Urothelium cell line (cell line): Measurements from ENCODE around the gene SH2D3C.

ENCODE experiments used
- DNase-seq: peaks from one replicate; pipeline ENCODE4 v3.0.0; 2011; ENCODE audit warnings: low spot score, mixed read lengths
- FAIRE-seq: peaks from 2 replicates; lab custom pipeline; 2011; peaks lifted over from hg19 to GRCh38; lab: Jason Lieb, UNC

SH2D3C gene

DNA sequence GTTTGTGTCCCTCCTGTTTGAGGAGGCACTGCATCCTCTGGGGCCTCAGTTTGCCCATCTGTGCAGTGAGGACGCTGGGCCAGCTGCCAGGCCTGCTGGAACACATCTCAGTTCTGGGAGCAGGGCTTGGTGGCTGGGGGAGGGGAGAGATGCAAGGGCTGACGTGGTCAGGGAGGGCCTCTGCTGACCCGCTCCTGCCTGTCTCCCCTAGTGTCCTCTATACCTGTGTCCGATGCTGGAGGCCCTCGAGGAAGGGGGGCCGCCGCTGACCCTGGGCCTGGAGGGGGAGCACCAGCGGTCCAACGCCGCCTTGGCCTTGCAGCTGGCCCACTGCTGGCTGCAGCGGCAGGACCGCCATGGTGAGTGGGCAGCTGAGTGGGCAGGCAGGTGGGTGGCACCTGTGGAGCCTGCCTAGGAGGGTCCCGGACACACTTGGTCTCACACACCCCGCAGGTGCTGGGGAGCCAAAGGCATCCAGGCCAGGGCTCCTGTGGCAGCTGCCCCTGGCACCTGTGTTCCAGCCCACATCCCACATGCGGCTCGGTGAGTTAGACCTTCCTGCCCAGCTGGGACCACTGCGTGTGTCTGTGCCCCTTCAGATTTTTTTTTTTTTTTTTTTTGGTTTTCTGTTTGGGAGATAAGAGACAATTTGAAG is 30.0 kb upstream of the SH2D3C start:
- no peak for FAIRE-seq

DNA sequence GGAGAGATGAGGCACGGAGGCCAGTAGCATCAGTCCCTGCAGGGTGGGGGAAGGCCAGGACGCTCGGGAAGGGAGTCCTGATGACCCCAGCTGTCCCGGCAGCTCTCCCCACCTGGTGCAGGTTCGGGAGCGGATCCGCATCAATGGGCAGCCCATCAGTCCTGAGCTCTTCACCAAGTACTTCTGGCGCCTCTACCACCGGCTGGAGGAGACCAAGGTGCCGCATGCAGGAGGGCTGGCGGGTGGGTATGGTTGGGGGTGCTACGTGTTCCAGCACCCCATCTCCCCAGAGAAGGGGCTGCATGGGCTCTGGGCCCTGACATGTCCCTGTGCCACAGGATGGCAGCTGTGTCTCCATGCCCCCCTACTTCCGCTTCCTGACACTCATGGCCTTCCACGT is 28.4 kb upstream of the SH2D3C start:
- FAIRE-seq = no peak
- DNase-seq = no peak

More for the DNA sequence above, 30.0 kb upstream of the SH2D3C start:
- no peak for DNase-seq

DNA sequence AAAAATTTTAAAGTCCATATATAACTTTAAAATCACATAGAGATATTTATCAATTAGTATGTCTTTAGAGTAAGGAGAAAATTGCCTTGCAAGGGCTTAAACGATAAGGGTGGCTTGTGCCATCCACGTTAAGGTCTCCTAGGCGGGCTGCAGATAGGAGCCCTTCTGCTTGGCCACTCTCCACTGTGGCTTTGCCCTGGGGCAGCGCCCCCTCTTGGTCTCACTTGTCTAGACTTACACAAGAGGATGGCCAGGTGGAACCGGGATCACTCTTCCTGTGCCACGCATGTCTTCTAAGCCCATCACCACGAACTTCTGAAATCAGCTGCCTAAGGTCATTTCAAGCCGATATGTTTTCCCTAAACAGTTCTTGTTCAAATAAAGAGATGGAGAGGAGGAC is 27.2 kb upstream of the SH2D3C start:
- FAIRE-seq (no peak), DNase-seq (peak; percentile 27)

DNA sequence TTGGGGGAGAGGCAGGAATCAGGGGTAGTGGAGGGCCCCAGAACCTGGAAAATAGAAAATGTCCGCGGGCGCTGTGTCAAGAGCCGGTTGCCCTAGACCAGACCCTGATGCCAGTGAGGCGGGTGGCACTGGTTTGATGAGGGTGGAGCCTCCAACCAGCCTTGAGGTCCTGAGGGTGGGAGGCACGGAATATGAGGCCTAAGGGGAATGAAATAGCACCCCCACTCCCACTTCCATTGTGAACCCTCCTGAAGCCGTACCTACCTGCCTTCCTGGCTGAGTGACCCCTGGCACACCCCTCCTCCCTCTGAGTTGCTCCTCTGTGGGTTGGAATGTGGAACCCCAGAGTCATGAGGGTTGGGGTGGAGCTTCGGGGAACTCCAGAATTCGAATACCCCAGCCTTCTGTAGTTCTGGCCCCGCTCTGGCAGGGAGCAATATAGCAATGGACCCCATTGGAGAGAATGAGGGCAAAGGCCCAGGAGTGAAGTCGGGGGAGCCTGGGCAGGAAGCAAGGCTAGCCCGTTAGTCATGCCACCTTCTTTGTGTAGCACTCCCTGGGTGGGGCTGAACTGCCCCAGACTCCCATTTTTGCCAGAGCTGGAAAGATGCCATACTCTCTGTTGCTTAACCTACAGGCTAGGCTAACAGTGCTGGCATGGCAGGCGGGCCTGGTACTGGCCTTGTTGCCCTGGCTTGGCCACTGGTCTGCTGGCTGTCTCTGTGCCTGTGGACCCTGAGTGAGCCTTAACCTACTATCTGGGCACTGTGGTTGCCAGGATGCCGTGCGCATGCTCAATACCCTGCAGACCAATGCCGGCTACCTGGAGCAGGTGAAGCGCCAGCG is 25.3 kb upstream of the SH2D3C start:
- DNase-seq (peak; percentile 42), FAIRE-seq (no peak)

DNA sequence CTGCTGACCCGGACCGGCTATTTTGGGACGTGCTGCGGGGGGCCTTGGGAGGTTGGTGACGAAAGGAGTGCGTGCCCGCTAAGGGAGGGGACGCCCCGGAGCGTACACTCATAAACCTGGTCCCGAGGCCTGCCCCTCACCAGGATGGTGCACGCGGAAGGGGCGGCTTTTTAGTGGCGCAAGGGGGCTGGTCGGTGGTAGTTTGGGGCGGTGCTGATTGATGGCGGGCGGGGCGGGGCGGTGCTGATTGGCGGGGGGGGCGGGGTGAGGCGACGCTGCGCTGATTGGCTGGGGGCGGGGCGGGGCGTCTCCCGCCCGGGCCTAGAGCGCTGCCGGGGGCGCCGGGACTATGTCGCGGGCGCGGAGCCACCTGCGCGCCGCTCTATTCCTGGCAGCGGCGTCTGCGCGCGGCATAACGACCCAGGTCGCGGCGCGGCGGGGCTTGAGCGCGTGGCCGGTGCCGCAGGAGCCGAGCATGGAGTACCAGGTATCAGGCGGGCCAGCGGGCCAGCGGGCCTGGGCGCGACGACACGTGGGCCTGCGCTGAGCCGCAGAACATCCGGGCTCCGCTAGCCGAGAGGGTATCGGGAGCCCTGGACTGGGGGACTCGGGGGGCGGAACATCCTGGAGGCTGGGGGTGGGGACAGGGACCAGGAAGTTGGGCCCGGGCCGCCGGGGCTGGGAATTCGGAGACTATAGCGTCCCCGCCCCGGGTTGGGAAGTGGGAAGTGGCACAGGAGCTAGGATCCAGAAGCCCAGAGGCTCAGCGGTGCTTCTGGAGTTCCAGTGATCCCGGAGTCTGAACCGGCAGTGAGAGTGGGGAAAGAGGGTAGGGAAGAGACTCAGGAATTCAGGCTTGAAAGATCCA is 24.3 kb upstream of the SH2D3C start, which contains the start of gene FPGS:
Gene FPGS, plus strand, starts transcription at position 307 of the 868 bp plus-strand sequence. Its CDS starts 43 bp downstream, at position 350.
- FAIRE-seq (no peak), DNase-seq (peak; percentile 94)

DNA sequence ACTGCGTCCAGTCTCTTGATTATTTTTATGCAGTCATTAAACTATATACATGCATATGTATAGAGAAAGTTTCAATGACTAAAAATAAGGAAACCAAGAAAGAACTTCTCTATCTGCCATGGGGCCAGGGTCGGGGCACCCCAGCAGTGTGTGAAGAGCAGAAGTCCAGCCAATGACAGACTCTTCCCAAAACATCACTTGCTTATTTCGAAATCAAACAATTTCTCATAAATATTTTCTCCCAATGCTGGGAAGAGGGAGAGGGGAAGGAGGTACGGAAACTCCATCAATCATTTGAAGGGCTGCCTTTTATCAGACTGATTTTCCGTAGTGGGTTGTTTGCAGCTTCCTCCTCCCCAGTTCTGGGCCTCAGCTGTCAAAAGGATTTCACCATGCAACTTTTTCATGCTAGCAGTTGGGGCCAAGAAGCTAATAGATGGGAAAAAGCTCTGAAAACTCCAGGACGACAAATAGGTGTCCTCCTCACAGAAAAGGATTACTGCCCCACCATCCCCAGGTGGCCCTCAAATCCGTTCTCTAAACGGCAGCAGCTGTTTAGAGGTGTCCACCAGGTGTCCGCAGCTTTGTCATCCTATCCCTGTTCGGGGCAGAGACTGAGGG is 23.6 kb upstream of the SH2D3C start:
- FAIRE-seq (no peak), DNase-seq (no peak)

DNA sequence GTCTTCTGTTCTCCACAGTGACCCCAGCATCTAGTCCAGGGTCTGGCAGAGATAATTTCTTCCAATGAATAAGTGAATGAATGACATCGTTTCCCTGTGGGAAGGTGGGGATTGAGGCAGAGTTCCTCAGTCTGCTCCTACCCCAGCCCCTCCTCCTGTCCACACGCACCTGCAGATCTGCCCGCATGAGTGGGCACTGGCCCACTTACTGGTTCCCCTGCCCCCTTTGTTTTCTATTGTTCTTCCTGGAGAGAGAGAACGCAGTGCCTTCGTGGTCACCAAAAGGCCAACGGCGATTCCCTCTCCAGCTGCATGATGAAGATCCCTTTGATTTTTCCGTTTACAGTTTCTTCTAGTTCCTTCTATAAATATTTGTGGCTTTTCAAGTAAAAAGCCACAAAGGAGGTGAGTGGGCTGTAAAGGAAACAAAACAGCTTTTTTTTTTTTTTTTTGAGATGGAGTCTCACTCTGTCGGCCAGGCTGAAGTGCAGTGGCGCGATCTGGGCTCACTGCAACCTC is 18.4 kb upstream of the SH2D3C start:
- FAIRE-seq (no peak), DNase-seq (peak; percentile 20)

DNA sequence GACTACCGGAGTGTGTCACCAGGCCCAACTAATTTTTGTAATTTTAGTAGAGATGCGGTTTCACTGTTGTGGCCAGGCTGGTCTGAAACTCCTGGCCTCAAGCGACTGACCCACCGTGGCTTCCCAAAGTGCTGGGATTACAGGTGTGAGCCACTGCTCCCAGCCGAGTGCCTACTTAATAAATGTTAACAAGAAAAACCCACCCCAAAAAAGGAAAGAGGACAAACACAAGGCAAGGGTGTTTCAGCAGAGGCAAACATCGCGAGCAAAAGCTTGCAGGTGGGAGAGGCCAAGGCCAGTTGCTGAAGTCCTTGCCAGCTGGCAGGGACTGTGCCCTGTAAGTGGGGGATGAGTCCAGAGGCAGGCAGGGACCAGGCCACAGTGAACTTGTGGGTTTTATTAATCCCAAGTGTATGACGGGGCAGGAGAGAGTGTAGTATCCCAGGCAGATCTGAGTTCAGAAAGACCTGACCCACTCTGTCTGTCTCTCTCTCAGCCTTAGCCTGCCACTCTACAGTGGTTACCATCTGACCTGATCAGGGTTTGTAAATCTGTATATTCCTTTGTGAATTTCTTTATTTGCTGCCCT is 17.9 kb upstream of the SH2D3C start:
- FAIRE-seq (no peak), DNase-seq (no peak)

DNA sequence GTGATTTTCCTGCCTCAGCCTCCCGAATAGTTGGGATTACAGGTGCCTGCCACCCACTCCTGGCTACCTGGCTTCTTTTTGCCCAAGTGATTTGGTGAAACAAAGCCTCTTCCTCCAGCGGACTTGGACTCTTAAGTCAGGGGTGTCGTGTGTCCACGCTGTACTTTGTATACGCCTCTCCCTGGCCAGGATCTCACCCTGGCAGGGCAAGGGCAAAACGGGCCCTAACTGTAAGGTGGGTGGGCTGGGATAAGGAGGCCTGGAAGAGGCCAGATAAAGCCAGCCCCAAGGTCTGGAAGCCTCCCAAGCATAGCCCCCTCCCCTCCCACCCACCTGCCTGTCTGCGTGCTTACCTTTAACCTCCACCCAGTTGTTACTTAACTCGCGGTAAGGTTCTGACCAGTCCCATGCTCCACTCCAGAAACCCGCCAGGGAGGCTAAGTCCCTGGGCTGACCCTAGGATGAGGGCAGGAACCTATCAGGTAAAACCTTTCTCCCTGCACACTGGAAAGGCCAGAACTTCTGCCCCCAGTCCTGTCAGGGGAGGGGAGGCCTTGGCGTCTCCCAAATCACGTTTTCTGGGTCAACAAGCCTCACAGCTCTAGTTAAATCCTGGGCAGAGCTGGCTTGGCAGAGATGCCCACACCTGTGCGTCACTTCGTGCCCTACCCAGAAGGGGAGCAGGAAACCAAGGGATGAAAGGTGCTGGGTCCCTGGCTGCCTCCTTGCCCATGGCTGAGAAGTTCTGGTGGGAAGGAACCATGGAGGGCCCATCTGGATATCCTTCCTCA is 15.7 kb upstream of the SH2D3C start:
- FAIRE-seq (no peak), DNase-seq (no peak)

DNA sequence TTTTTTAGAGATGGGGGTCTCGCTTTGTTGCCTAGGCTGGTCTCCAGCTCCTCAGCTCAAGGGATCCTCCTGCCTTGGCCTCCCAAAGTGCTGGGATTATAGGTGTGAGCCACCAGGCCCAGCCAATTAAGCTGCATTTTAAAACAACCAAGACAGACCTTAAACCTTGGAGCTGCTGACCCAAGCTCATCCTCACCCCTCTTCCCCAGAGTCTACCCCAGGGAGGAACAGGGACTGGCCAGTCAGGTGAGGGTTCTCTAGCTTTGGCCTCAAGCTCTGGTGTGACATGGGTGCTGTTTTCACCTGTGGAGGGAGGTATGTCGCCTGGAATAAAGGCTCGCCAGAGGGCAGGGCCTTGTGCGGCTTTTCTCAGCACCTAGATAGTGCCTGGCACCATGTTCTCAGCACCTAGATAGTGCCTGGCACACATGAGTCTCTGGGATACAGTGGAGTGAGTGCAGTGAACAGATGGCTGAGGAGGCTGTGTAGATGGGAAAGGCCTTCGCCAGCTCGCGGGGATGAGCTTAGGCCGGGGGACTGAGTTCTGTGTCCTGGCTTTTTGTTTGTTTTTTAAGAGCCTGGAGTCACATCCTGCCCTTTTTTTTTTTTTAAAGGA is 14.7 kb upstream of the SH2D3C start:
- no peak for DNase-seq
- FAIRE-seq = no peak

DNA sequence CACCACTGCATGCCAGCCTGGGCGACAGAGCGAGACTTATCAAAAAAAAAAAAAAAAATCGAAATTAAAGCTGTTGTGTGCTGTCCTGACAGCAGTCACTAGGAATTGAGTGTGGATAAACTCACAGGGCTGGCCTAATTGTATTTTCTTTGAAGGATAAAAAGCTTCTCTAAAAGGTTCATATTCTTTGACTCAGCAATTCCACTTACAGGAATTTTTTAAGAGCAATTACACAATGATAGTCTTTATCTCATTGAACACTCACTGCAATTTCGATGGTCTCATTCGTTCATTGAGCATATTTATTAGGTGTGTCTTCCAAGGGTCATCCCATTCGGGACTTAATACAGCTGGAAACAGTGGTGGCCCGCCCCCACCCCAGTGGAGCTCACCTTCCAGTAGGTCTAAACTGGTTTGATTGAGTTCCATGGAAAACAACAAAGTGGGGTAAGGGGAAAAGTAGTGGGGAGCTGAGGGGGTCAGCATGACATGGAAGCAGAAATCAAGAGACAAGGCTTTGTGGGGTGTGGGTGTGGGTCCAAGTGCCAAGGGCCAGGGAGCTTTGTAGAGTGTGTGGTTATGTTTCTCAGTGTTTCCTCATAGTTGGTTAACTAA is 14.1 kb upstream of the SH2D3C start:
- FAIRE-seq (no peak), DNase-seq (no peak)

DNA sequence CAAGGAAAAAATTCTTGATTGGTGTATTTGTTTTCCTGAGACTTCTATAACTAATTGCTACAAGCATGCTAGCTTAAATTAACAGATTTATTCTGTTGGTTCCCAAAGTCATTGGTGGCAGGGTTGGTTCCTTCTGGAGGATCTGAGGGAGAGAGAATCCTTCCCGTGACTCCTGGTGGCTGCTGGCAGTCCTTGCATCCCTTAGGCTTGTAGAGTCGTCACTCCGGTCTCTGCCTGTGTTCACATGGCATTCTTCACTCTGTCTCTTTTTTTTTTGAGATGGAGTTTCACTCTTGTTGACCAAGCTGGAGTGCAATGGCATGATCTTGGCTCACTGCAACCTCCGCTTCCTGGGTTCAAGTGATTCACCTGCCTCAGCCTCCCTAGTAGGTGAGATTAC is 12.6 kb upstream of the SH2D3C start:
- FAIRE-seq (no peak), DNase-seq (no peak)

DNA sequence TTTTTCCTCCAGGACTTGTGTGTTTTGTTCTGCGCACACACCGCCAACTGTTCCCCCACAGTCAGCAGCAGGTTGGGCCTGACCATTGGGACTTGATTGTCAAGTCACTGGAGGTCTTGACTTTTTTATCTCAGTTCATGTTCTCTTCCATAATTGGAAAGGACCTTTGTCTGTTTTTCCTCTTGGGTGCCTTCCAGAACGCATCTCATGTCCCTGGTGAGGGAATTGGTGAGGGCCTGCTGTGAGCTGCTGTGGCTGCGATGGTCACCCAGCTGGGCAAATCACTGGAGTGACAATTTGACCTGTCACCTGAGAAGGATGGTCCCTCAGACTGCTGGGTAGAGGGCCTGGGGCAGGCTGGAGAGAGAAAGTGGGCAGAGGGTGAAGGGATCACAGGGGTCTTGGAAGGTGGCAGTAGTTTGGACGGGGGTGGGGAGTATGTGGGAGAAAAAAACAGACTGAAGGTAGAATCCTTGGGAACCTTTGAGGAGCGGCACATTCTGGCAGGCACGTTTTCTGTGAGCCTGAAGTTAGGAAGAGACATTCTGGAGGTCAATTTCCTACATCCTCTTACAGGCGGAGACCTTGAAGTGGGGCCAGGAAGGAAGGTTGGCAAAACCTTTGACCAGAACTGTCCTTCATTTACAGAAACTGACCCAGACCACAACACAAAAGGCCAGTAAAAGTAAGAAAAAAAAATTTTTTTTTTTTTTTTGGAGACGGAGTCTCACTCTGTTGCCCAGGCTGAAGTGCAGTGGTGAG is 11.8 kb upstream of the SH2D3C start:
- no peak for FAIRE-seq
- DNase-seq = no peak

DNA sequence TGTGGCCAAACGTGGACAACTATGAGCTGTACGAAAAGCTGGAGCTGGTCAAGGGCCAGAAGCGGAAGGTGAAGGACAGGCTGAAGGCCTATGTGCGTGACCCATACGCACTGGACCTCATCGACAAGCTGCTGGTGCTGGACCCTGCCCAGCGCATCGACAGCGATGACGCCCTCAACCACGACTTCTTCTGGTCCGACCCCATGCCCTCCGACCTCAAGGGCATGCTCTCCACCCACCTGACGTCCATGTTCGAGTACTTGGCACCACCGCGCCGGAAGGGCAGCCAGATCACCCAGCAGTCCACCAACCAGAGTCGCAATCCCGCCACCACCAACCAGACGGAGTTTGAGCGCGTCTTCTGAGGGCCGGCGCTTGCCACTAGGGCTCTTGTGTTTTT is 10.7 kb upstream of the SH2D3C start:
- no peak for DNase-seq
- no peak for FAIRE-seq

DNA sequence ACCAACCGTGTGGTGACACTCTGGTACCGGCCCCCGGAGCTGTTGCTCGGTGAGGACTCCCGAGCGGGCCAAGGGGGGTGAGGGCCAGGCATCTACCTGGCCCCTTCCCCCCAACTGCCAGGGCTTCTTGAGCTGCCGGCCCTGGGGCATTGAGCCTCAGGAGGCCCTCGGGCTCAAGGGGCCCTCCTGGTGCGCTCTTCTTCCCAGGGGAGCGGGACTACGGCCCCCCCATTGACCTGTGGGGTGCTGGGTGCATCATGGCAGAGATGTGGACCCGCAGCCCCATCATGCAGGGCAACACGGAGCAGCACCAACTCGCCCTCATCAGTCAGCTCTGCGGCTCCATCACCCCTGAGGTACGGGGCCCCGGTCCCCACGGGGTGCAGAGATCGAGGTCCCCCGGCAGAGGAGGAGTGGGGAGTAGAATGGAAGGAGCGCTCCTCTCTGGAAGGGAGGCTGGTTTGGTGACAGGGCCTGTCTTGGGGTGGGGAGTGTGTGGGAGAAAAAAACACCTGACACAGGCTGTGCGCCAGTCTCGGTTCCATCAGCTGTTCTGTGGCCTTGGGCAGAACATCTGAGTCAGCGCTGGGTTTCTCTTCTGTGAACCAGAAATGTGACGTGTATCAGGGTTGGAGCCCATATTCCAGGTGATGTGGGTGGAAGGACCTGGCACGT is 10.0 kb upstream of the SH2D3C start:
- FAIRE-seq (no peak), DNase-seq (no peak)

DNA sequence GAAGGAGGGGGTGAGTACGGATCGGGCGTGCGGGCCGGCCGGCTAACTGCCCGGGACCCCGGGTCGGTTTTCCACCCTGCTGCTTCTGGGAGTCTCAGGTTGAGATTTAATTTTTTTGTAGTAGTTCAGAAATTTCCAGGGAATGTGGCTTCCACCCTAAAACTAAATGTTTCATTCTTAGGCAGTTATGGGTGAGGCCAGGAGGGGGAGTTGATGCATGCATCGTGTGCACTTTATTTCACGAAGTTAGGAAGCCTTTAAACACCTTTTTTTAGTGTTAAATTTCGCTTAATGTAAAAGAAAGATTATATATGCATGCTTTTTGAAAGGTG is 8.3 kb upstream of the SH2D3C start:
- FAIRE-seq (no peak), DNase-seq (no peak)

DNA sequence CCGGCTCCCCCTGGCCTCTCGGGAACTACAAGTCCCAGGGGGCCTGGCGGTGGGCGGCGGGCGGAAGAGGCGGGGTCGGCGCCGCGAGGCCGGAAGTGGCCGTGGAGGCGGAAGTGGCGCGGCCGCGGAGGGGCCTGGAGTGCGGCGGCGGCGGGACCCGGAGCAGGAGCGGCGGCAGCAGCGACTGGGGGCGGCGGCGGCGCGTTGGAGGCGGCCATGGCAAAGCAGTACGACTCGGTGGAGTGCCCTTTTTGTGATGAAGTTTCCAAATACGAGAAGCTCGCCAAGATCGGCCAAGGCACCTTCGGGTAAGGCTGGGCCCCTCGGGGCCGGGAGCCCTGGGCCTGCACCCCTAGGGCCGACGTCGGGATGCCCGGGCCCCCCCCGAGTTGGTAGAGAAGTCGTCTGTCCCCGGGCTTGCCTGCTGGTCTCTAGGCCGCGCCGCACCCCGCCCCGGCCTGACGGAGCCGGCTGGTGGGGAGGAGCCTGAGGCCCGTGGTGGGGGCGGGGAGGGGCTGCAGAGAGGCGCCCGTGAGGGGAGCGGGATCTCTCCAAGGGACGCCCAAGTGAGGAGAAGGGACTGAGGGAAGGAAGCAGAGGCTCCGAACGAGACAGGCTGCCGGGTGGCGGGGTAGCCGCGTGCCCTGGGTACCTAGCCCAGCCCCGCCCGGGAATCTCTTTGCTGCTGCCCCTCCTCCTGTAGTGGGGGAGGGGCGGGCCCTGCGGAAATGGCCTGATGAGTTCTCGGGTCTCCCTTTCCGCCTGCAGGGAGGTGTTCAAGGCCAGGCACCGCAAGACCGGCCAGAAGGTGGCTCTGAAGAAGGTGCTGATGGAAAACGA is 7.7 kb upstream of the SH2D3C start, which contains the start of gene CDK9:
Gene CDK9, plus strand, starts transcription at position 102 of the 840 bp plus-strand sequence. Its CDS starts 115 bp downstream, at position 217.
- DNase-seq (peak; percentile 93), FAIRE-seq (no peak)
